CD4-positive, alpha-beta T cell (primary cell): ENCODE data around the gene RIT1. TPM values are rescaled to one million over a fixed set of nuclear protein-coding genes. Genes with fewer than 3 reads are reported as not detected.

Experiments used
- ATAC-seq: fragments of 200-7000 bp; cut with Tn5 transposase; one replicate; pipeline ENCODE4 v1.10.0; 2022; ENCODE audit warnings: mild to moderate bottlenecking; ENCODE audit not compliant: poor library complexity
- CTCF ChIA-PET: fragments of 350-600 bp; sonication (Branson Sonifier 250); formaldehyde crosslinking; loops from one replicate; lab custom pipeline; 2021; ENCODE audit warnings: antibody characterized with exemption, inconsistent platforms; lab: Charles Lee
- POLR2A ChIA-PET: fragments of 350-600 bp; sonication (Branson Sonifier 250); formaldehyde crosslinking; loops from one replicate; lab custom pipeline; 2021; ENCODE audit warnings: antibody characterized with exemption, inconsistent platforms; lab: Charles Lee
- DNase-seq, 14 experiments: peaks; one replicate each; pipeline ENCODE4 v3.0.0-alpha.2; 2013 to 2020; ENCODE audit warnings: mixed read lengths in 2 of 14
- H3K27ac ChIP-seq, 2 donors: one replicate each; pipeline versions ENCODE4 v1.5.1 to v1.7.0; 2013; ENCODE audit warnings: low read length in 2 of 2, low read depth in 1 of 2, mild to moderate bottlenecking in 1 of 2
- H3K27me3 ChIP-seq, 2 experiments: 1 replicate in 1 of 2; 2 replicates in 1 of 2; pipeline versions ENCODE4 v1.6.1 to v1.7.0; 2013; ENCODE audit warnings: low read length in 2 of 2, control low read depth in 1 of 2, mild to moderate bottlenecking in 1 of 2, moderate library complexity in 1 of 2; ENCODE audit not compliant: insufficient read depth in 2 of 2, control insufficient read depth in 1 of 2
- H3K36me3 ChIP-seq: one replicate; pipeline ENCODE4 v1.6.1; 2013; ENCODE audit warnings: low read length, control low read depth; ENCODE audit not compliant: insufficient read depth
- H3K4me1 ChIP-seq: one replicate; pipeline ENCODE4 v1.6.1; 2013; ENCODE audit warnings: low read length, control low read depth; ENCODE audit not compliant: insufficient read depth
- H3K4me3 ChIP-seq: one replicate; pipeline ENCODE4 v1.5.1; 2013; ENCODE audit warnings: mild to moderate bottlenecking, low read length, moderate library complexity
- H3K9me3 ChIP-seq, 2 experiments: 1 replicate in 1 of 2; 2 replicates in 1 of 2; pipeline versions ENCODE4 v1.6.1 to v1.7.0; 2013; ENCODE audit warnings: low read length in 2 of 2, mild to moderate bottlenecking in 2 of 2, control low read depth in 1 of 2, moderate library complexity in 1 of 2; ENCODE audit not compliant: control insufficient read depth in 1 of 2, insufficient read depth in 1 of 2
- H3K27ac Mint-ChIP-seq: one replicate; pipeline ENCODE4 v1.8.0; 2020; ENCODE audit warnings: mixed read lengths
- H3K27me3 Mint-ChIP-seq: one replicate; pipeline ENCODE4 v1.8.0; 2021; ENCODE audit warnings: mixed read lengths
- H3K36me3 Mint-ChIP-seq: one replicate; pipeline ENCODE4 v1.8.0; 2021; ENCODE audit warnings: low read depth, mixed read lengths
- H3K4me1 Mint-ChIP-seq: one replicate; pipeline ENCODE4 v1.8.0; 2021; ENCODE audit warnings: low read depth, mixed read lengths
- H3K4me3 Mint-ChIP-seq: one replicate; pipeline ENCODE4 v1.8.0; 2020; ENCODE audit warnings: mild to moderate bottlenecking, mixed read lengths
- H3K9me3 Mint-ChIP-seq: one replicate; pipeline ENCODE4 v1.8.0; 2020; ENCODE audit warnings: mixed read lengths
- CTCF ChIP-seq: fragments of 200-600 bp; IDR thresholded peaks from one replicate; pipeline ENCODE4 v1.8.0; 2022; ENCODE audit warnings: antibody characterized with exemption, mild to moderate bottlenecking
- intact Hi-C, 2 experiments: fragments of 100-400 bp; cut with DNase I in 1 of 2; cut with micrococcal nuclease in 1 of 2; formaldehyde crosslinking; loops; one replicate each; pipeline versions ENCODE4 v1.15.1 to v1.9.0; 2023 to 2025; cut with DNase I, micrococcal nuclease
- total RNA-seq, 174 experiments: library from RNA in 2 of 174; stranded (reverse) in 2 of 174; gene quantifications; one replicate each; pipeline ENCODE4 v1.2.3 and lab custom pipeline; 2021 to 2026

The RIT1 gene
- total RNA-seq, 2 experiments from 2014 or later = 66.2 to 67.0 TPM

DNA sequence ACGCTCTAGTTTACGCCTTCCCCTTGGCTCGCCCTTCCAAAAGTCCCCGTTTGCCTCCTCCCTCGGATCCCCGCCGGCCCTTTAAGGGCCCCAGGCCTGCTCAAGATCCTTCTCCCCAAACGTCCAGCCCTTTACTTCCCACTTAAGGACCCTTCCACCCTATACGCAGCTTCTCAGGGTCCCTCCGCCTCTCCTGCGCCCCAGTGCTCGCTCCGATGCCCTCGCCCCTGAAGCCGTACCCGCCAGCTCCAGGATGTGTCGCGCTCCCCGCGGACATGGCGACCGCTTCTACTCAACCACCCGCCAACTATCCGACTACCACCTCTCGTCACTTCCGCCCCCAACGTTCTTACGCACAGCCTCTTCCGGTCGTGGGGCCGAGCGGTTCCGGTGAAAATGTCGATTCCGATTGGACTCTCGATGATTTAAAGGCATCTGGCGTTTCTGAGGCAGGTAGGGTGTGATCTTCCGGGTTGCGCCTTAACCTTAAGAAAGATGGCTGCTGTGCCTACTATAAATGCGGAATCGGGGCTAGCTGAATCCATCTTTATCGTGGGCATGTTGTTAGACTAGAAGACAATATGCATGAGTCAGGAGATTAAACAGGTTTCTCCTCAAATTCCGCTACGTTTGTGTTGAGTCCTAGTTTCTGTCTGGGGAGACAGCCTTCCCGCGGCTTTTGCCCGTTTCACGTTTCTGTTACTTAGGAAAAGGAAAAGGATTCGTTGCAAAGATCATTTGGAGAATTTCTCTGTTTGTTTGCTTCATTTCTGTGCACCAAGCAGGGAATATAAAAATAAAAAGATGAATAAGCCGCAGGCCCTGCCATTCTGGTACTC lies 23.2 kb upstream of the RIT1 start, which contains the start of gene KHDC4:
Gene KHDC4, minus strand, starts transcription at position 317 of the 839 bp plus-strand sequence. Its CDS starts 40 bp downstream, at position 277.
- DNase-seq (peak; percentile 88 to 99 (median 93)), ATAC-seq (peak; percentile 93)
- intact Hi-C loops = loop anchor here (1.0 to 5.0 kb wide), 8 partner anchors 12 to 348 kb away; partner anchors contain the start of genes UBQLN4 (in 2 of the 2), GON4L (in 1 of the 2), LAMTOR2 (in 1 of the 2) and RIT1 (in 1 of the 2)
- ChIA-PET CTCF (interaction anchor here (0.9 to 3.2 kb wide), 10 partner anchors 11 to 132 kb away, joined by 3 to 10 read pairs (median 5); partner anchors contain the start of gene ARHGEF2), POLR2A (interaction anchor here (0.6 to 6.0 kb wide), 24 partner anchors 9 to 915 kb away, joined by 3 to 92 read pairs (median 4); partner anchors contain the start of genes ARHGEF2, FDPS, GON4L and PMF1)
- Histone ChIP-seq H3K27ac (peak within 1 kb of the TSS; percentile 86 to 95), H3K4me1 (peaks cover 42% of the 10 kb centered on the region), H3K27me3 (no peaks in the 10 kb centered on the region), H3K4me3 (peak within 1 kb of the TSS; percentile 82), H3K36me3 (peaks cover 43% of the 10 kb centered on the region), H3K9me3 (no peaks in the 10 kb centered on the region)
- H3K4me3 Mint-ChIP-seq = no peak within 1 kb of the TSS
- H3K36me3 Mint-ChIP-seq = peaks cover 33% of the 10 kb centered on the region
- H3K4me1 Mint-ChIP-seq = peaks cover 38% of the 10 kb centered on the region
- no peak for TF ChIP-seq CTCF
- no peaks in the 10 kb centered on the region for H3K9me3 Mint-ChIP-seq
- no peak within 1 kb of the TSS for H3K27ac Mint-ChIP-seq
- no peaks in the 10 kb centered on the region for H3K27me3 Mint-ChIP-seq

GRCh38 chr1:155933591-155934096 lies 22.5 kb upstream of the RIT1 start:
- H3K27ac ChIP-seq = peak overlapping the region; percentile 86 to 95
- H3K27me3 ChIP-seq = no peaks in the 10 kb centered on the region
- Mint-ChIP-seq H3K27me3 (no peaks in the 10 kb centered on the region), H3K27ac (no peak overlapping the region), H3K4me1 (peaks cover 43% of the 10 kb centered on the region), H3K36me3 (peaks cover 39% of the 10 kb centered on the region), H3K9me3 (no peaks in the 10 kb centered on the region), H3K4me3 (no peak overlapping the region)
- POLR2A ChIA-PET = interaction anchor here (0.6 to 6.0 kb wide), 21 partner anchors 9 to 625 kb away, joined by 3 to 92 read pairs (median 4); partner anchors contain the start of genes ARHGEF2, FDPS, GON4L and PMF1
- DNase-seq = peak in 1 of 14 experiments; percentile 45
- intact Hi-C loops = loop anchor here (1.0 to 5.0 kb wide), 8 partner anchors 13 to 349 kb away; partner anchors contain the start of genes UBQLN4 (in 2 of the 2), GON4L (in 1 of the 2), LAMTOR2 (in 1 of the 2) and RIT1 (in 1 of the 2)
- TF ChIP-seq CTCF = no peak
- CTCF ChIA-PET = interaction anchor here (0.9 to 3.2 kb wide), 10 partner anchors 10 to 133 kb away, joined by 3 to 10 read pairs (median 5); partner anchors contain the start of gene ARHGEF2
- peaks cover 50% of the 10 kb centered on the region for H3K36me3 ChIP-seq
- H3K9me3 ChIP-seq = no peaks in the 10 kb centered on the region
- peak overlapping the region; percentile 82 for H3K4me3 ChIP-seq
- H3K4me1 ChIP-seq = peaks cover 42% of the 10 kb centered on the region
- no peak for ATAC-seq

- H3K27me3 Mint-ChIP-seq = no peaks in the 10 kb centered on the region
- H3K4me1 Mint-ChIP-seq = peaks cover 37% of the 10 kb centered on the region
- POLR2A ChIA-PET = interaction anchor here (0.6 to 6.0 kb wide), 7 partner anchors 9 to 372 kb away, joined by 3 to 92 read pairs (median 3); partner anchors contain the start of gene ARHGEF2
- no peak for TF ChIP-seq CTCF
- intact Hi-C loops = loop anchor here (5.0 kb wide), 2 partner anchors 75 to 120 kb away; partner anchors contain the start of genes GON4L (in 1 of the 2), LAMTOR2 (in 1 of the 2), SYT11 (in 1 of the 2) and UBQLN4 (in 1 of the 2)
- H3K9me3 Mint-ChIP-seq = no peaks in the 10 kb centered on the region
- no peaks in the 10 kb centered on the region for H3K27me3 ChIP-seq
- peaks cover 42% of the 10 kb centered on the region for H3K4me1 ChIP-seq
- no peaks in the 10 kb centered on the region for H3K9me3 ChIP-seq
- no peak overlapping the region for H3K27ac Mint-ChIP-seq
- ATAC-seq (no peak), DNase-seq (no peak)
- H3K4me3 Mint-ChIP-seq = peak overlapping the region; percentile 55
- H3K27ac ChIP-seq = no peak overlapping the region
- peaks cover 60% of the 10 kb centered on the region for H3K36me3 ChIP-seq
- peaks cover 51% of the 10 kb centered on the region for H3K36me3 Mint-ChIP-seq
- CTCF ChIA-PET = interaction anchor here (0.6 to 3.2 kb wide), 5 partner anchors 14 to 134 kb away, joined by 3 to 10 read pairs (median 5); no protein-coding TSS in a partner anchor
- no peak overlapping the region for H3K4me3 ChIP-seq
Measured at GRCh38 chr1:155932487-155932886, 21.3 kb upstream of the RIT1 start.
